Stimulated activated naive CD8-positive, alpha-beta T cell treated with anti-CD3 and anti-CD28 coated beads, Interleukin-15, amount 100 ng/mL, for 72 hours (primary cell): Measurements from ENCODE around the gene MICOS13.

Experiments used
- ATAC-seq: fragments of 150-1000 bp; cut with Tn5 transposase; 2 replicates; pipeline ENCODE4 v1.10.0; 2021; ENCODE audit warnings: mild to moderate bottlenecking, moderate library complexity
- DNase-seq, 2 donors: peaks; one replicate each; pipeline ENCODE4 v3.0.0; 2021 to 2022
- H3K27ac Mint-ChIP-seq, 2 donors: one replicate each; pipeline ENCODE4 v1.8.0; 2022; ENCODE audit warnings: mild to moderate bottlenecking in 2 of 2, mixed read lengths in 2 of 2, moderate library complexity in 2 of 2
- H3K27me3 Mint-ChIP-seq: one replicate; pipeline ENCODE4 v1.8.0; 2022; ENCODE audit warnings: mixed read lengths
- H3K4me1 Mint-ChIP-seq: one replicate; pipeline ENCODE4 v1.8.0; 2022; ENCODE audit warnings: mild to moderate bottlenecking, mixed read lengths
- H3K4me3 Mint-ChIP-seq, 2 donors: one replicate each; pipeline ENCODE4 v1.8.0; 2022; ENCODE audit warnings: mild to moderate bottlenecking in 2 of 2, mixed read lengths in 2 of 2, moderate library complexity in 1 of 2
- H3K9me3 Mint-ChIP-seq, 2 donors: one replicate each; pipeline ENCODE4 v1.8.0; 2022; ENCODE audit warnings: mixed read lengths in 2 of 2

Gene MICOS13

DNA sequence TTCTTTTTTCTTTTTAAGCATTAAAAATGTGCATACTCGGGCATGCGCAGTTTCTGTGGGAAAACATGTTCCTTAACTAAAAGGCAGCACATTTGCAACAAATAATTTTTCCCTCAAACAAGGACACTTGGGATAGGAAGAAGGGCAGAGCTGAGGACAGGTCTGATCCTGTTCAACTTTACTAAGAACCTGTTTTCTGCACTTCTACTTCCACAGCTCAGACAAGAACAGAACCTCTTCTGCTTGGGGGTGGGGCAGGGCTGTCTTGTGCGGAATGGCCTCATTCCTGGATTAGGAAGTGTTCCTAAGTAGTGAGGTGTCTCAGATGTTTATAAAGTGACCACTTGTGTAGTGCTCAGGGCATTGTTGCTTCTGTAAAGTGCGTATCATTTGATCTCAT is 39.1 kb downstream of the MICOS13 start:
- no peak overlapping the region for H3K27ac Mint-ChIP-seq
- DNase-seq (no peak), ATAC-seq (no peak)
- peaks cover 25% of the 10 kb centered on the region for H3K4me1 Mint-ChIP-seq
- no peaks in the 10 kb centered on the region for H3K27me3 Mint-ChIP-seq
- no peak overlapping the region for H3K4me3 Mint-ChIP-seq
- no peaks in the 10 kb centered on the region for H3K9me3 Mint-ChIP-seq

GRCh38 chr19:5637971-5638370 is 42.3 kb downstream of the MICOS13 start:
- Mint-ChIP-seq H3K27ac (no peak overlapping the region), H3K9me3 (no peaks in the 10 kb centered on the region), H3K4me1 (peaks cover 25% of the 10 kb centered on the region), H3K27me3 (no peaks in the 10 kb centered on the region), H3K4me3 (no peak overlapping the region)
- no peak for DNase-seq
- ATAC-seq: no peak

DNA sequence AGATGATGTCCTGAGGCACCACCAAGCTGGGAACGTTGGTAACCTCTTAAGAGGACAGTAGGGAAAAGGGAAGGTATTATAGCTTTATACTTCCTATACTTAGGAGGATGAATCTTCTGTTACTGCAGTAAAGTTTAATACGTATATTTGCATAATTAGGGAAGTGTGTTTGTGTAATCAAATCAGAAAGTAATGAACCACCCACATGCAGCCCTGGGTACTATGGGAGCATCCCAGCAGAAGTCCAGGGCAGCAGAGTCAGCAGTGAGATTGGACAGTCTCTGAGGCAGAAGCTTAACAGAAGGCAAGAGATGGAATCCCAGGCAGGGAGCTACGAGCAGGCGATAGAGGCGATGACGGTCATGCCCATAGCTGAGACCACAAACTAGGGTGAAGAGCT is 44.9 kb downstream of the MICOS13 start:
- ATAC-seq (no peak), DNase-seq (no peak)
- no peak overlapping the region for H3K4me3 Mint-ChIP-seq
- H3K4me1 Mint-ChIP-seq: peaks cover 41% of the 10 kb centered on the region
- H3K9me3 Mint-ChIP-seq: no peaks in the 10 kb centered on the region
- no peak overlapping the region for H3K27ac Mint-ChIP-seq
- H3K27me3 Mint-ChIP-seq: no peaks in the 10 kb centered on the region

DNA sequence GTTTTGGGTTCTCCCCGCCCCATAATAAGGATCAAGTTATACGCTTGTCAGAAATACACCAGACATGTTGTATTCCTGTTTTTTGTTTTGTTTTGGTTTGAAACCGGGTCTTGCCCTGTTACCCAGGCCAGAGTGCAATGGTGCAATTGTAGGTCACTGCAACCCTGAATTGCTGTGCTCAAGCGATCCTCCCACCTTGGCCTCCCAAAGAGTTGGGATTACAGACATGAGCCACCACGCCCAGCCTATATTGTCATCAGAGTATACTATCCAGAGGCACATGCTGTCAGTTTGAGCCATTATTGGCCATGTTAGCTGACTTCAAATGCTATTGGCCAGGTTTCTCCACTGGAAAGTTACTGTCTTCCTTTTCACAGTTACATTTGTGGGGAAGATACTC is 47.7 kb downstream of the MICOS13 start:
- Mint-ChIP-seq H3K27me3 (no peaks in the 10 kb centered on the region), H3K4me3 (peak overlapping the region in 1 of 2 donors; percentile 10), H3K9me3 (no peaks in the 10 kb centered on the region), H3K4me1 (peaks cover 59% of the 10 kb centered on the region), H3K27ac (no peak overlapping the region)
- no peak for ATAC-seq
- DNase-seq: no peak

DNA sequence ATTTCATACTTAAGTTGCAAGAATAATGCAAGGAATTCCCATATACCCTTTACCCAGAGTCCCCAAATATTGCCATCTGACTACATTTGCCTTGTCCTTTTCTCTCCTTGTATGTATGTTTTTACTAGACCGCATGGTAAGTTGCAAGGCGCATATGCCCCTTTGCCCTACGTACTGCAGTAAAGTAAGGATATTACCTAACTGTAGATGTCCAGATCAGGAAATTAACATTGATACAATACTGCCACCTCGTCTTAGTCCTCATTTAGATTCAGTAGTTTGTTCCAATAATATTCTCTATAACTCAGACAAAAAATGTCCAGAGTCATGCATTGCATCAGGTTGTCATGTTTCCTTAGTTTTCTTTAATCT is 48.1 kb downstream of the MICOS13 start:
- H3K4me1 Mint-ChIP-seq: peaks cover 63% of the 10 kb centered on the region
- H3K4me3 Mint-ChIP-seq: no peak overlapping the region
- DNase-seq (no peak), ATAC-seq (no peak)
- H3K27me3 Mint-ChIP-seq: no peaks in the 10 kb centered on the region
- H3K9me3 Mint-ChIP-seq: no peaks in the 10 kb centered on the region
- no peak overlapping the region for H3K27ac Mint-ChIP-seq

DNA sequence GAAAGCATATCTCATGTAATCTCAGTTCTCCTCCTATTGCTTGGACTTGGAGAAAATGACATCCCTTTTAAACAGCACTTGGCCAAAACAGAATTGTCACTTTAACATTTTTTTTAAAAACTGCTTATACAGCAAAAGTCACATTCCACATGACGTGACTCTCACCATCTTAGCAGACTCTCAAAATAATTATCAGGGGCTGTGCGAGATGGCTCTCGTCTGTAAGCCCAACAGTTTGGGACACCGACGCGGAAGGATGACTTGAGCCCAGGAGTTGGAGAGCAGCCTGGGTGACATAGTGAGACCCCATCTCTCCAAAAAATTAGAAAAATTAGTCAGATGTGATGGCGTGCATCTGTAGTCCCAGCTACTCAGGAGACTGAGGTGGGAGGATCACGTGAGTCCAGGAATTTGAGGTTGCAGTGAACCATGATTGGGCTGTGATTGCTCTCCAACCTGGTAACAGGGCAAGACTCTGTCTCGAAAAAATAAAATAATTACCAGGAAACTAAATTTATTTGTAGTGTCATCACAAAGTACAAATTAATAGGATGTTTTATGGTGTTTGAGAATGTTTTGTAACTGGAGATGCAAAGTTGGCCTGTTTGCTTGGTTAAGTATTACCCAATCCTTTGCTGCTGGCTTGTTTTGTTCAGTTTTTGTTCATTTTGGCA is 48.6 kb downstream of the MICOS13 start:
- no peak overlapping the region for H3K27ac Mint-ChIP-seq

GRCh38 chr19:5628919-5629481 is 51.3 kb downstream of the MICOS13 start:
- H3K27me3 Mint-ChIP-seq: no peaks in the 10 kb centered on the region
- no peaks in the 10 kb centered on the region for H3K9me3 Mint-ChIP-seq
- H3K27ac Mint-ChIP-seq: peak overlapping the region in 1 of 2 donors; percentile 12
- peaks cover 83% of the 10 kb centered on the region for H3K4me1 Mint-ChIP-seq
- no peak for DNase-seq
- peak overlapping the region in 1 of 2 donors; percentile 66 for H3K4me3 Mint-ChIP-seq
- ATAC-seq: no peak

More for the DNA sequence above, 48.6 kb downstream of the MICOS13 start:
- Mint-ChIP-seq H3K4me3 (no peak overlapping the region), H3K9me3 (no peaks in the 10 kb centered on the region), H3K4me1 (peaks cover 69% of the 10 kb centered on the region), H3K27me3 (no peaks in the 10 kb centered on the region)
- DNase-seq (no peak), ATAC-seq (no peak)

DNA sequence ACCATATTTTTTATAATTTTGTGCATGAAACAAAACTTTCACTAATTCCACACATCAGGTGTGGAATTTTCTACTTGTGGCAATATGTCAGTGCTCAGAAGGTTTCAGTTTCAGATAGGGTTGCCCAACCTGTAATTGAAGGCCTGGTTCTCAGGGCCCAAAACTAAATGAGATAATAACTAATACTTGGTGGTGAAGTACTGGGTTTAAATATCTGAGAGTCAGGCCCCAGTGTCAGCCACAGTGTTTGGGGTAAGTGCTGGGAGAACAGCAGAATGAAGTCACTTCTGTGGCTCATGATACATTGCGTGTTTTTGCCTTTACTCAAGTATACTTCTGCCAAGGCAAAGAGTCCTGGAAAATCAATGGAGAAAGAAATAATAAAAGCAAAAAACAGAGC is 51.9 kb downstream of the MICOS13 start:
- no peak overlapping the region for H3K27ac Mint-ChIP-seq
- peak overlapping the region; percentile 15 to 66 for H3K4me3 Mint-ChIP-seq
- no peaks in the 10 kb centered on the region for H3K27me3 Mint-ChIP-seq
- H3K4me1 Mint-ChIP-seq: peaks cover 82% of the 10 kb centered on the region
- ATAC-seq (peak; percentile 79), DNase-seq (peak in 1 of 2 donors; percentile 18)
- H3K9me3 Mint-ChIP-seq: no peaks in the 10 kb centered on the region
